Stomach (tissue), 9 donors: ENCODE data around the gene GAST. TPM values are rescaled to one million over a fixed set of nuclear protein-coding genes. Genes with fewer than 3 reads are reported as not detected.

Experiments used
- DNase-seq, 2 donors: peaks; one replicate each; pipeline versions ENCODE4 v3.0.0 to v3.0.0-alpha.2; 2013 to 2019
- H3K27ac ChIP-seq, 5 donors: fragments of 200-600 bp in 4 of 5; sonication (generic) in 4 of 5; one replicate each; pipeline ENCODE4 v1.5.1; 2013 to 2019; ENCODE audit warnings: mild to moderate bottlenecking in 1 of 5, moderate library complexity in 1 of 5
- H3K27me3 ChIP-seq, 3 donors: fragments of 200-600 bp; sonication (generic); one replicate each; pipeline ENCODE4 v1.5.1; 2017 to 2019; ENCODE audit warnings: mixed run types in 1 of 3
- H3K36me3 ChIP-seq, 4 donors: fragments of 200-600 bp; sonication (generic); 1 replicate in 3 of 4; 2 replicates in 1 of 4; pipeline ENCODE4 v1.5.1; 2016 to 2019
- H3K4me1 ChIP-seq, 4 donors: fragments of 200-600 bp; sonication (generic); one replicate each; pipeline ENCODE4 v1.5.1; 2016 to 2019
- H3K4me3 ChIP-seq, 4 donors: fragments of 200-600 bp; sonication (generic) in 3 of 4; one replicate each; pipeline ENCODE4 v1.5.1; 2016 to 2019; ENCODE audit warnings: mild to moderate bottlenecking in 1 of 4
- H3K9me3 ChIP-seq, 4 donors: fragments of 200-600 bp; sonication (generic); one replicate each; pipeline ENCODE4 v1.5.1; 2016 to 2019
- CTCF ChIP-seq, 7 experiments: fragments of 450-650 bp in 4 of 7; fragments of 200-600 bp in 3 of 7; sonication (generic) in 3 of 7; IDR thresholded peaks; one replicate each; pipeline ENCODE4 v1.5.1; 2016 to 2019; ENCODE audit warnings: antibody characterized with exemption in 7 of 7, control low read depth in 2 of 7, mild to moderate bottlenecking in 1 of 7
- EP300 ChIP-seq: sonication (generic); formaldehyde crosslinking; IDR thresholded peaks from one replicate; pipeline ENCODE4 v1.6.1; 2017; ENCODE audit warnings: antibody characterized with exemption
- POLR2A ChIP-seq, 4 donors: fragments of 450-650 bp; IDR thresholded peaks; one replicate each; pipeline ENCODE4 v1.6.1; 2016; ENCODE audit warnings: antibody characterized with exemption in 4 of 4, control low read depth in 2 of 4, mild to moderate bottlenecking in 1 of 4, moderate library complexity in 1 of 4
- POLR2AphosphoS5 ChIP-seq, 3 donors: sonication (generic); formaldehyde crosslinking; IDR thresholded peaks; one replicate each; pipeline ENCODE4 v1.6.1; 2016; ENCODE audit warnings: antibody characterized with exemption in 3 of 3
- WGBS, 5 donors: extraction: QIAGEN DNeasy Blood & Tissue Kit in 3 of 5; methylation state at CpG; one replicate each; pipeline versions ENCODE4 v1.1.5 to v1.1.7; 2013 to 2018; 5-methylcytosine and 5-hydroxymethylcytosine counted together
- intact Hi-C: fragments of 100-400 bp; cut with DNase I; formaldehyde crosslinking; loops from one replicate; pipeline ENCODE4 v1.15.1; 2023; ENCODE audit warnings: low total_unique reads
- polyA plus RNA-seq, 3 donors: library from polyadenylated mRNA; stranded (reverse); fragments of 200-250 nt; gene quantifications; one replicate each; pipeline ENCODE4 v1.2.3, GENCODE V29; 2013
- total RNA-seq, 5 donors: library from RNA; depleted of rRNA; stranded (reverse); fragments of >200 nt; gene quantifications; one replicate each; pipeline versions ENCODE4 v1.1.0 to v1.2.3, GENCODE V29; 2014 to 2016
- donor health status: healthy with polysubstance abuse.
- donor health status: Bipolar disorder and iron deficiency.
- donor health status: healthy.

GAST gene
- total and polyA plus RNA-seq, 8 donors, result 1.3 to 32.7 TPM; not detected in 6

GRCh38 chr17:41691031-41691777, 20.9 kb upstream of the GAST start:
- H3K27me3 ChIP-seq, result no peaks in the 10 kb centered on the region
- peaks cover 23 to 50% (median 46%) of the 10 kb centered on the region in 4 donors for H3K4me1 ChIP-seq
- TF ChIP-seq EP300 (no peak), POLR2AphosphoS5 (IDR thresholded peaks at IDR 0.05) (peak in 2 of 3 donors; percentile 24 to 34), CTCF (IDR thresholded peaks at IDR 0.05) (no peak), POLR2A (IDR thresholded peaks at IDR 0.05) (no peak)
- 59 to 74% (median 65%) methylated on average over 10 of the region's 10 CpGs for WGBS, 5 donors
- peak overlapping the region in 4 of 5 donors; percentile 51 to 100 (median 100) for H3K27ac ChIP-seq
- peak overlapping the region in 2 of 4 donors; percentile 82 to 95 for H3K4me3 ChIP-seq
- intact Hi-C loops, result no loop called here
- no peaks in the 10 kb centered on the region for H3K9me3 ChIP-seq
- no peak for DNase-seq
- peaks cover 57 to 64% (median 61%) of the 10 kb centered on the region in 4 donors for H3K36me3 ChIP-seq

GRCh38 chr17:41692722-41693521, 19.2 kb upstream of the GAST start:
- intact Hi-C loops, result no loop called here
- TF ChIP-seq CTCF (IDR thresholded peaks at IDR 0.05) (no peak), EP300 (no peak), POLR2AphosphoS5 (IDR thresholded peaks at IDR 0.05) (no peak), POLR2A (IDR thresholded peaks at IDR 0.05) (no peak)
- H3K36me3 ChIP-seq, result peaks cover 57 to 64% (median 61%) of the 10 kb centered on the region in 4 donors
- no peak overlapping the region for H3K4me3 ChIP-seq
- peaks cover 27 to 57% (median 52%) of the 10 kb centered on the region in 4 donors for H3K4me1 ChIP-seq
- no peaks in the 10 kb centered on the region for H3K27me3 ChIP-seq
- H3K27ac ChIP-seq, result no peak overlapping the region
- 80 to 89% (median 85%) methylated on average over 11 of the region's 11 CpGs for WGBS, 5 donors
- no peak for DNase-seq
- no peaks in the 10 kb centered on the region for H3K9me3 ChIP-seq

GRCh38 chr17:41695134-41695661, 16.9 kb upstream of the GAST start:
- H3K4me3 ChIP-seq, result no peak overlapping the region
- TF ChIP-seq POLR2A (IDR thresholded peaks at IDR 0.05), result no peak
- no peak for TF ChIP-seq EP300
- TF ChIP-seq POLR2AphosphoS5 (IDR thresholded peaks at IDR 0.05), result no peak
- no peak for TF ChIP-seq CTCF (IDR thresholded peaks at IDR 0.05)
- peaks cover 21 to 50% (median 44%) of the 10 kb centered on the region in 4 donors for H3K4me1 ChIP-seq
- no peaks in the 10 kb centered on the region for H3K9me3 ChIP-seq
- peaks cover 49 to 55% (median 53%) of the 10 kb centered on the region in 4 donors for H3K36me3 ChIP-seq
- WGBS, 5 donors, result 64 to 80% (median 71%) methylated on average over 7 of the region's 7 CpGs
- peak overlapping the region in 3 of 5 donors; percentile 9 to 69 (median 47) for H3K27ac ChIP-seq
- H3K27me3 ChIP-seq, result no peaks in the 10 kb centered on the region
- DNase-seq, result no peak
- intact Hi-C loops, result no loop called here
